HepG2 (cell line): ENCODE data around the gene TSC22D3. TPM values are rescaled to one million over a fixed set of nuclear protein-coding genes. Genes with fewer than 3 reads are reported as not detected.

Source experiments
- ATAC-seq: fragments of 200-7000 bp; cut with Tn5 transposase; 3 replicates; pipeline ENCODE4 v1.9.1; 2020; ENCODE audit warnings: mild to moderate bottlenecking, moderate library complexity
- BruUV-seq: library from RNA; stranded (reverse); fragments of 400-500 nt; replicated peaks from 2 replicates; lab custom pipeline; 2021; lab: Mats Ljungman, UMichigan
- CTCF ChIA-PET: fragments of 300-600 bp; formaldehyde crosslinking; extraction: SDS; loops from one replicate; lab custom pipeline; 2021; ENCODE audit warnings: low total read pairs, inconsistent platforms, low intra/inter-chr PET ratio; lab: Yijun Ruan, JAX
- POLR2A ChIA-PET: fragments of 350-600 bp; sonication (Branson Sonifier 250); formaldehyde crosslinking; loops from one replicate; lab custom pipeline; 2020; ENCODE audit warnings: antibody characterized with exemption, inconsistent platforms; lab: Yijun Ruan, JAX
- DNase-seq: peaks from one replicate; pipeline ENCODE4 v3.0.0-alpha.2; 2015; ENCODE audit warnings: low spot score
- FAIRE-seq: peaks from 3 replicates; lab custom pipeline; 2011; peaks lifted over from hg19 to GRCh38; lab: Jason Lieb, UNC
- H2AFZ ChIP-seq: one replicate; pipeline ENCODE4 v1.6.1; 2011; ENCODE audit warnings: low read length, inconsistent platforms
- H3K27ac ChIP-seq: fragments of 300-600 bp; 3 replicates; pipeline ENCODE4 v1.8.0; 2011; ENCODE audit warnings: mixed run types, mild to moderate bottlenecking, mixed read lengths, low read length, inconsistent platforms; ENCODE audit not compliant: insufficient read depth; ENCODE audit errors: extremely low read length
- H3K27me3 ChIP-seq, 2 experiments: fragments of 200-600 bp in 1 of 2; 2 replicates in 1 of 2; 3 replicates in 1 of 2; pipeline versions ENCODE4 v1.6.0 to v1.8.0; 2011; ENCODE audit warnings: low read length in 2 of 2, mild to moderate bottlenecking in 2 of 2, moderate library complexity in 2 of 2, inconsistent platforms in 1 of 2; ENCODE audit not compliant: insufficient read depth in 2 of 2, control insufficient read depth in 1 of 2
- H3K36me3 ChIP-seq, 2 experiments: fragments of 200-600 bp in 1 of 2; replicated peaks in 1 of 2; 2 replicates in 1 of 2; 3 replicates in 1 of 2; pipeline versions ENCODE4 v1.5.1 to v1.8.0; 2011; ENCODE audit warnings: low read length in 2 of 2, inconsistent platforms in 1 of 2; ENCODE audit not compliant: insufficient read depth in 2 of 2, control insufficient read depth in 1 of 2
- H3K4me1 ChIP-seq: 2 replicates; pipeline ENCODE4 v1.5.1; 2012; ENCODE audit warnings: low read length, inconsistent platforms; ENCODE audit not compliant: insufficient read depth
- H3K4me2 ChIP-seq: 2 replicates; pipeline ENCODE4 v1.6.0; 2011; ENCODE audit warnings: low read depth, low read length, inconsistent platforms
- H3K4me3 ChIP-seq, 3 experiments: fragments of 200-600 bp in 1 of 3; sonication (generic), shearing (Covaris generic) in 1 of 3; replicated peaks in 1 of 3; 2 replicates each; pipeline ENCODE4 v1.5.1; 2011 to 2016; ENCODE audit warnings: low read length in 3 of 3, inconsistent platforms in 2 of 3, low read depth in 2 of 3, mild to moderate bottlenecking in 2 of 3, control low read depth in 1 of 3, mixed read lengths in 1 of 3; ENCODE audit not compliant: insufficient read depth in 1 of 3
- H3K79me2 ChIP-seq: one replicate; pipeline ENCODE4 v1.6.1; 2011; ENCODE audit warnings: low read length, inconsistent platforms; ENCODE audit not compliant: insufficient read depth
- H3K9ac ChIP-seq: 2 replicates; pipeline ENCODE4 v1.6.0; 2011; ENCODE audit warnings: mild to moderate bottlenecking, low read depth, low read length, inconsistent platforms; ENCODE audit not compliant: insufficient read depth
- H3K9me3 ChIP-seq: 2 replicates; pipeline ENCODE4 v1.5.1; 2012; ENCODE audit warnings: mild to moderate bottlenecking, low read length
- H4K20me1 ChIP-seq: 2 replicates; pipeline ENCODE4 v1.6.0; 2011; ENCODE audit warnings: inconsistent platforms, mild to moderate bottlenecking, low read length, moderate library complexity; ENCODE audit not compliant: insufficient read depth
- KDM2A ChIP-seq: sonication (generic); formaldehyde crosslinking; IDR thresholded peaks from 2 replicates; pipeline ENCODE4 v1.4.0; 2020; ENCODE audit warnings: low read depth, missing genetic modification reagents, borderline replicate concordance
- MAFK ChIP-seq, 2 experiments: IDR thresholded peaks in 1 of 2; conservative IDR thresholded peaks in 1 of 2; 2 replicates each; pipeline ENCODE4 v1.6.1; 2011; ENCODE audit warnings: improper control_type of control experiment in 2 of 2, low read length in 2 of 2
- NAIF1 ChIP-seq: sonication (generic); formaldehyde crosslinking; IDR thresholded peaks from 2 replicates; pipeline ENCODE4 v1.5.0; 2020; ENCODE audit warnings: mild to moderate bottlenecking, missing genetic modification reagents, borderline replicate concordance
- ZFY ChIP-seq: sonication (generic); formaldehyde crosslinking; IDR thresholded peaks from 2 replicates; pipeline ENCODE4 v1.4.0; 2020; ENCODE audit warnings: missing genetic modification reagents
- ZMYM2 ChIP-seq: sonication (generic); formaldehyde crosslinking; IDR thresholded peaks from 2 replicates; pipeline ENCODE4 v1.8.0; 2022; ENCODE audit warnings: mild to moderate bottlenecking, missing genetic modification reagents
- ZNF207 ChIP-seq: fragments of 450-650 bp; IDR thresholded peaks from 2 replicates; pipeline ENCODE4 v1.6.1; 2016; ENCODE audit warnings: antibody characterized with exemption, borderline replicate concordance
- ZNF709 ChIP-seq: sonication (generic); formaldehyde crosslinking; IDR thresholded peaks from 2 replicates; pipeline ENCODE4 v1.5.0; 2020; ENCODE audit warnings: mild to moderate bottlenecking, missing genetic modification reagents
- WGBS: methylation state at CpG from one replicate; pipeline ENCODE4 v1.1.6; 2017; ENCODE audit warnings: low lambda C conversion rate; 5-methylcytosine and 5-hydroxymethylcytosine counted together
- in situ Hi-C: cut with HindIII; loops from 2 replicates; pipeline ENCODE4 v1.10.0; 2017; ENCODE audit warnings: low pct_unique_long_range_greater_than_20kb; ENCODE audit not compliant: extremely low pct_ligation_motif_present
- intact Hi-C: fragments of 100-400 bp; cut with micrococcal nuclease; formaldehyde crosslinking; loops from one replicate; pipeline ENCODE4 v1.10.0; 2022; ENCODE audit not compliant: unreplicated experiment
- polyA plus RNA-seq, 8 experiments: library from polyadenylated mRNA; depleted of rRNA in 3 of 8; stranded (reverse) in 7 of 8; unstranded in 1 of 8; fragments of >200 nt; fragmentation: Illumina TruSeq in 4 of 8; extraction: Trizol in 4 of 8; gene quantifications; 2 replicates each; pipeline versions ENCODE4 v1.2.1 to v1.2.3, GENCODE V29; 2011 to 2016; ENCODE audit warnings: low read depth in 4 of 8, missing spikeins in 1 of 8, mixed read lengths in 1 of 8; ENCODE audit not compliant: insufficient read depth in 1 of 8
- total RNA-seq, 5 experiments: library from RNA; depleted of rRNA; stranded (reverse); fragments of >200 nt; fragmentation: Illumina TruSeq; extraction: Trizol; gene quantifications; 2 replicates each; pipeline ENCODE4 v1.2.3, GENCODE V29; 2016; ENCODE audit warnings: low read depth in 1 of 5
- TF ChIP-seq, protein P1 (sequence below): IDR thresholded peaks from 2 replicates; pipeline ENCODE4 v1.6.1; 2016; ENCODE audit warnings: missing compliant biosample characterization, missing genetic modification reagents, borderline replicate concordance
- TF ChIP-seq, protein P2 (sequence below): sonication (generic); formaldehyde crosslinking; IDR thresholded peaks from 2 replicates; pipeline ENCODE4 v1.4.0; 2020; ENCODE audit warnings: missing genetic modification reagents; ENCODE audit errors: not compliant biosample characterization

The TSC22D3 gene
- total and polyA plus RNA-seq, 2 of the 13 experiments (the other 11 are each of a cell fraction or from before 2014, with no cell fraction given) = 0.82 to 1.5 TPM

DNA sequence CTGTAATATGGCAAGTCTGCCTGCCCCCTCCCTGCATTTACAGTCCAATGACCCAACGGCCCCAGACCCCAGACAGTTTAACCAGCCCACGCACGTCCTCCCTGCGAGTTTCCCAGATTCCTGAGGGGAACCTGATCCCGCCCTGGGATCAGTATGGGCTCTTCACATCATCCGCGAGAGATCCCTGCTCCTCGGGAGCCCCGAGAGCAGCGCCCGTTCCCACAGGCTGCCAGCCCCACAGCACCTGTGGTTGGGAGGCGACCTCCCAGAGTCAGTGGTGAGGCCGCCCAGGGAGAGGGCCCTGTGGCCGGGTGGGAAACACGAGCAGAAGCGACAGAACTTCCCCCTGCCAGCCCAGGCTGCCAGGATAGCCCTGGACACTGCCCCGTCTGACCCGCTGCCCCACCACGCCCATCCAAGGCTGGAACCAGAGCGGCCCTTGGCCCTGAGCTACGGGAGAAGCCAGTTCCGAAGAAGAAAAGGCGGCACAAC is 32.8 kb downstream of the TSC22D3 start:
- ChIA-PET CTCF (no interaction called here), POLR2A (no interaction called here)
- no TSS peak for BruUV-seq
- H3K9me3 ChIP-seq = no peaks in the 10 kb centered on the region
- no peak overlapping the region for H3K9ac ChIP-seq
- no peak for TF ChIP-seq ZNF207
- TF ChIP-seq NAIF1 (CRISPR knock-in tag) = no peak
- TF ChIP-seq ZNF709 (CRISPR knock-in tag) = no peak
- no peak for TF ChIP-seq ZMYM2 (CRISPR knock-in tag)
- no peak for TF ChIP-seq ZFY (CRISPR knock-in tag)
- no peak for TF ChIP-seq KDM2A (CRISPR knock-in tag)
- TF ChIP-seq, protein P1, sequence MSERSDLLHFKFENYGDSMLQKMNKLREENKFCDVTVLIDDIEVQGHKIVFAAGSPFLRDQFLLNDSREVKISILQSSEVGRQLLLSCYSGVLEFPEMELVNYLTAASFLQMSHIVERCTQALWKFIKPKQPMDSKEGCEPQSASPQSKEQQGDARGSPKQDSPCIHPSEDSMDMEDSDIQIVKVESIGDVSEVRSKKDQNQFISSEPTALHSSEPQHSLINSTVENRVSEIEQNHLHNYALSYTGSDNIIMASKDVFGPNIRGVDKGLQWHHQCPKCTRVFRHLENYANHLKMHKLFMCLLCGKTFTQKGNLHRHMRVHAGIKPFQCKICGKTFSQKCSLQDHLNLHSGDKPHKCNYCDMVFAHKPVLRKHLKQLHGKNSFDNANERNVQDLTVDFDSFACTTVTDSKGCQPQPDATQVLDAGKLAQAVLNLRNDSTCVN (CRISPR knock-in tag) = no peak
- in situ Hi-C loops = no loop called here
- no peak overlapping the region for H2AFZ ChIP-seq
- H3K27ac ChIP-seq = no peak overlapping the region
- DNase-seq (no peak), FAIRE-seq (no peak), ATAC-seq (no peak)
- no peaks in the 10 kb centered on the region for H4K20me1 ChIP-seq
- no peaks in the 10 kb centered on the region for H3K36me3 ChIP-seq
- 73% methylated on average over 5 of the region's 23 CpGs for WGBS
- peaks cover 36% of the 10 kb centered on the region for H3K4me1 ChIP-seq
- no peaks in the 10 kb centered on the region for H3K79me2 ChIP-seq
- intact Hi-C loops = no loop called here
- H3K27me3 ChIP-seq = no peaks in the 10 kb centered on the region
- H3K4me3 ChIP-seq = no peak overlapping the region
- peak overlapping the region; percentile 51; the same call in 1 of the 2 replicates for H3K4me2 ChIP-seq

DNA sequence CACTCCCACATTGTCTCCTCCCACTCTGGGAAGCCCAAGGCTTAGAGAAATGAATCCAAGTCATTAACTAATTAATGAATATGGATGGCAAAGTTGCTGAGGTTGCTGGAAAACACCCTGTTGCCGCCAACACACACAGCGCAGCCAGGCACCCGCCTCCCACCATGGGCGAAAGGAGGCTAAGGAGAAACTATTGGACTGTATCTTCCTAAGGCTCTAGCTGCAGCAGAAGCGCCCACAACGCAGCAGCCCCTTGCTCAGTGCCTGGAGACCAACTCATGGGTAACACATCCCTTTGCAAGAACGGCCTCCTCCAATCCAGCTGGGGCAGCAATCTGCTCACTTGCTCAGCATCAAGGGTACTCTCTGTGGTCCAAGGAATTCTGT is 34.2 kb downstream of the TSC22D3 start:
- CTCF ChIA-PET = no interaction called here
- H3K4me1 ChIP-seq = peaks cover 47% of the 10 kb centered on the region
- in situ Hi-C loops (no loop called here), intact Hi-C loops (no loop called here)
- WGBS = no CpG with 5 or more reads among the region's 7 CpGs
- H3K27me3 ChIP-seq = no peaks in the 10 kb centered on the region
- FAIRE-seq (no peak), ATAC-seq (no peak), DNase-seq (no peak)
- H3K9me3 ChIP-seq = no peaks in the 10 kb centered on the region
- POLR2A ChIA-PET = no interaction called here
- H2AFZ ChIP-seq = no peak overlapping the region
- H3K27ac ChIP-seq = no peak overlapping the region
- H3K36me3 ChIP-seq = no peaks in the 10 kb centered on the region
- no peak overlapping the region for H3K9ac ChIP-seq
- 0 out of 4 replicates have a peak, but pooled peaks of 1 of the 2 experiments have one; percentile 11 for TF ChIP-seq MAFK (conservative IDR thresholded peaks at IDR 0.05 in 1 of 2, IDR thresholded peaks at IDR 0.05 in 1 of 2; ENCODE audit: low read length in 2 of 2)
- TF ChIP-seq, protein P2, sequence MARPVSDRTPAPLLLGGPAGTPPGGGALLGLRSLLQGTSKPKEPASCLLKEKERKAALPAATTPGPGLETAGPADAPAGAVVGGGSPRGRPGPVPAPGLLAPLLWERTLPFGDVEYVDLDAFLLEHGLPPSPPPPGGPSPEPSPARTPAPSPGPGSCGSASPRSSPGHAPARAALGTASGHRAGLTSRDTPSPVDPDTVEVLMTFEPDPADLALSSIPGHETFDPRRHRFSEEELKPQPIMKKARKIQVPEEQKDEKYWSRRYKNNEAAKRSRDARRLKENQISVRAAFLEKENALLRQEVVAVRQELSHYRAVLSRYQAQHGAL = no peak
- no peaks in the 10 kb centered on the region for H4K20me1 ChIP-seq
- H3K4me2 ChIP-seq = peak overlapping the region; percentile 51
- H3K4me3 ChIP-seq = no peak overlapping the region; a peak in 1 of 6 replicates
- no peaks in the 10 kb centered on the region for H3K79me2 ChIP-seq
- no TSS peak for BruUV-seq
